ENCODE results near the gene GPC6.
A peak's percentile ranks its signal among the peaks of the same experiment; 100 is the strongest.

Gene GPC6

DNA sequence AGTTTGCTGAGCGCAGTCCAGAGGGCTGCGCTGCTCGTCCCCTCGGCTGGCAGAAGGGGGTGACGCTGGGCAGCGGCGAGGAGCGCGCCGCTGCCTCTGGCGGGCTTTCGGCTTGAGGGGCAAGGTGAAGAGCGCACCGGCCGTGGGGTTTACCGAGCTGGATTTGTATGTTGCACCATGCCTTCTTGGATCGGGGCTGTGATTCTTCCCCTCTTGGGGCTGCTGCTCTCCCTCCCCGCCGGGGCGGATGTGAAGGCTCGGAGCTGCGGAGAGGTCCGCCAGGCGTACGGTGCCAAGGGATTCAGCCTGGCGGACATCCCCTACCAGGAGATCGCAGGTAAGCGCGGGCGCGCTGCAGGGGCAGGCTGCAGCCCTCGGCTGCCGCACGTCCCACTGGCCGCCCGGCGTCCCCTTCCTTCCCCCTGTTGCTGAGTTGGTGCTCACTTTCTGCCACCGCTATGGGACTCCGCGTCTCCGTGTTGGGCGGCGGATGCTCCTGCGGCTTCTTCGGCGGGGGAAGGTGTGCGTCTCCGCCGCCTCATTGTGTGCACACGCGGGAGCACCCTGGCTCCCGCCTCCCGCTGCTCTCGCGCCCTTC, 772 bp downstream of the GPC6 start (continued):
- TF ChIP-seq, protein P1, sequence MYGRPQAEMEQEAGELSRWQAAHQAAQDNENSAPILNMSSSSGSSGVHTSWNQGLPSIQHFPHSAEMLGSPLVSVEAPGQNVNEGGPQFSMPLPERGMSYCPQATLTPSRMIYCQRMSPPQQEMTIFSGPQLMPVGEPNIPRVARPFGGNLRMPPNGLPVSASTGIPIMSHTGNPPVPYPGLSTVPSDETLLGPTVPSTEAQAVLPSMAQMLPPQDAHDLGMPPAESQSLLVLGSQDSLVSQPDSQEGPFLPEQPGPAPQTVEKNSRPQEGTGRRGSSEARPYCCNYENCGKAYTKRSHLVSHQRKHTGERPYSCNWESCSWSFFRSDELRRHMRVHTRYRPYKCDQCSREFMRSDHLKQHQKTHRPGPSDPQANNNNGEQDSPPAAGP (tag by site-specific recombination; IDR thresholded peaks at IDR 0.05), result no peak
- TF ChIP-seq ZFP3 (tag by site-specific recombination; IDR thresholded peaks at IDR 0.05; ENCODE audit: low read depth) (no peak), ZNF623 (tag by site-specific recombination; IDR thresholded peaks at IDR 0.05) (no peak), ZNF514 (tag by site-specific recombination; IDR thresholded peaks at IDR 0.05) (no peak), ZBTB8A (tag by site-specific recombination; IDR thresholded peaks at IDR 0.05) (no peak), TCF7L2 (IDR thresholded peaks at IDR 0.05; ENCODE audit: borderline replicate concordance, low read depth, low read length) (no peak), SCRT2 (tag by site-specific recombination; IDR thresholded peaks at IDR 0.05) (peak; percentile 81), GFI1B (tag by site-specific recombination; IDR thresholded peaks at IDR 0.05) (no peak), KLF9 (tag by site-specific recombination; IDR thresholded peaks at IDR 0.05; ENCODE audit: low read depth) (no peak), ZNF501 (tag by site-specific recombination; IDR thresholded peaks at IDR 0.05) (no peak; the same call in 1 of the 2 replicates), ZNF211 (tag by site-specific recombination; IDR thresholded peaks at IDR 0.05; ENCODE audit: low read depth) (no peak), BCL11B (tag by site-specific recombination; IDR thresholded peaks at IDR 0.05; ENCODE audit: low read depth) (no peak; the same call in 1 of the 2 replicates), ZNF239 (tag by site-specific recombination; IDR thresholded peaks at IDR 0.05) (no peak), ZFP41 (tag by site-specific recombination; IDR thresholded peaks at IDR 0.05; ENCODE audit: borderline replicate concordance) (no peak), MZF1 (tag by site-specific recombination; IDR thresholded peaks at IDR 0.05; ENCODE audit: borderline replicate concordance) (no peak), ZNF302 (tag by site-specific recombination; IDR thresholded peaks at IDR 0.05; ENCODE audit: low read depth) (no peak), SP2 (tag by site-specific recombination; IDR thresholded peaks at IDR 0.05) (no peak), ZNF2 (tag by site-specific recombination; IDR thresholded peaks at IDR 0.05) (no peak), ZNF473 (tag by site-specific recombination; IDR thresholded peaks at IDR 0.05) (no peak), ZNF529 (tag by site-specific recombination; IDR thresholded peaks at IDR 0.05; ENCODE audit: insufficient replicate concordance) (no peak), ZNF423 (tag by site-specific recombination; IDR thresholded peaks at IDR 0.05) (no peak), FEZF1 (tag by site-specific recombination; IDR thresholded peaks at IDR 0.05) (peak; percentile 72), ZBTB11 (tag by site-specific recombination; conservative IDR thresholded peaks at IDR 0.05; ENCODE audit: low read depth) (peak; percentile 46)
- TF ChIP-seq, protein P2, sequence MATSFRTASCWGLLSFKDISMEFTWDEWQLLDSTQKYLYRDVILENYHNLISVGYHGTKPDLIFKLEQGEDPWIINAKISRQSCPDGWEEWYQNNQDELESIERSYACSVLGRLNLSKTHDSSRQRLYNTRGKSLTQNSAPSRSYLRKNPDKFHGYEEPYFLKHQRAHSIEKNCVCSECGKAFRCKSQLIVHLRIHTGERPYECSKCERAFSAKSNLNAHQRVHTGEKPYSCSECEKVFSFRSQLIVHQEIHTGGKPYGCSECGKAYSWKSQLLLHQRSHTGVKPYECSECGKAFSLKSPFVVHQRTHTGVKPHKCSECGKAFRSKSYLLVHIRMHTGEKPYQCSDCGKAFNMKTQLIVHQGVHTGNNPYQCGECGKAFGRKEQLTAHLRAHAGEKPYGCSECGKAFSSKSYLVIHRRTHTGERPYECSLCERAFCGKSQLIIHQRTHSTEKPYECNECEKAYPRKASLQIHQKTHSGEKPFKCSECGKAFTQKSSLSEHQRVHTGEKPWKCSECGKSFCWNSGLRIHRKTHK (tag by site-specific recombination; IDR thresholded peaks at IDR 0.05), result no peak
- TF ChIP-seq, protein P3, sequence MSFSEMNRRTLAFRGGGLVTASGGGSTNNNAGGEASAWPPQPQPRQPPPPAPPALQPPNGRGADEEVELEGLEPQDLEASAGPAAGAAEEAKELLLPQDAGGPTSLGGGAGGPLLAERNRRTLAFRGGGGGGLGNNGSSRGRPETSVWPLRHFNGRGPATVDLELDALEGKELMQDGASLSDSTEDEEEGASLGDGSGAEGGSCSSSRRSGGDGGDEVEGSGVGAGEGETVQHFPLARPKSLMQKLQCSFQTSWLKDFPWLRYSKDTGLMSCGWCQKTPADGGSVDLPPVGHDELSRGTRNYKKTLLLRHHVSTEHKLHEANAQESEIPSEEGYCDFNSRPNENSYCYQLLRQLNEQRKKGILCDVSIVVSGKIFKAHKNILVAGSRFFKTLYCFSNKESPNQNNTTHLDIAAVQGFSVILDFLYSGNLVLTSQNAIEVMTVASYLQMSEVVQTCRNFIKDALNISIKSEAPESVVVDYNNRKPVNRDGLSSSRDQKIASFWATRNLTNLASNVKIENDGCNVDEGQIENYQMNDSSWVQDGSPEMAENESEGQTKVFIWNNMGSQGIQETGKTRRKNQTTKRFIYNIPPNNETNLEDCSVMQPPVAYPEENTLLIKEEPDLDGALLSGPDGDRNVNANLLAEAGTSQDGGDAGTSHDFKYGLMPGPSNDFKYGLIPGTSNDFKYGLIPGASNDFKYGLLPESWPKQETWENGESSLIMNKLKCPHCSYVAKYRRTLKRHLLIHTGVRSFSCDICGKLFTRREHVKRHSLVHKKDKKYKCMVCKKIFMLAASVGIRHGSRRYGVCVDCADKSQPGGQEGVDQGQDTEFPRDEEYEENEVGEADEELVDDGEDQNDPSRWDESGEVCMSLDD (tag by site-specific recombination; IDR thresholded peaks at IDR 0.05), result no peak
